ENCODE data around the gene ZSCAN9.

Gene ZSCAN9

DNA sequence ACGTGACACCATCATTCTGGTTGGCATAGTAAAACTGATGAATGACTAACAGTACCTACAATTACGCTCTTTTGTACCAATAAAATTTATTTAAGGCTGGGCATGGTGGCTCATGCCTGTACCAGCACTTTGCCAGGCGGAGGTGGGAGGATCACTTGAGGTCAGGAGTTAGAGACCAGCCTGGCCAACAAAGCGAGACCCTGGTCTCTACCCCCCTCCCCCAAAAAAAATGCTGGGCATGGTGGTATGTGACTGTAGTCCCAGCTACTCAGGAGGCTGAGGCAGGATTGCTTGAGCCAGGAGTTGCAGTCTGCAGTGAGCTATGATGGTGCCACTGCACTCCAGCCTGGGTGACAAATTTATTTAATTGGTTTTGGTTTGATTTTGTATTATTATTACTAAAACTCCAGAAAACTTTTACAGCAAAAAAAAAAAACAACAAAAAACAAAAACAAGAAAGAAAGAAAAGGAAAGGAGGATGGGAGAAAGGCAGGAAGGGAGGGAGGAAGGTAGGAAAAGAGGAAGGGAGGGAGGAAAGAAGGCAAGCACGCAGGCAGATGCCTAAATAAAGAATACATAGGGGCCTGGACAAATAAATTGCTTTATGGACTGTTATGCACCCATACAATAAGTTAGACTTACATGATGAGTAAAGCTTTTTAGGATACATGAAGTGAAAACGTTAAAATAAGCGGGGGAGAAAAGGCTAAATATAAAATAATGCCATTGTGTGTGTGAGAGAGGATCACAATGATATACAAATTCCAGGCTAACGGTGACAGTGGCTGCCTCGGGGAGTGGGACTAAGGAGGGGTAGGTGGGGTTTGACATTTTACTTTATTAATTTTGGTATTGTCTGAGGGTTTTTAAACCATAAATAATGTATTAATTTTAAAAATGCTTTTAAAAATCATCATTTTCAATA, 682 bp upstream of the ZSCAN9 start:
- DNase-seq: no peak

GRCh38 chr6:28226460-28226859, 1.4 kb downstream of the ZSCAN9 start:
- DNase-seq: no peak

- no peak for DNase-seq
These were observed 7.7 kb downstream of the ZSCAN9 start for GRCh38 chr6:28232785-28233184.

GRCh38 chr6:28235912-28236452, 10.9 kb downstream of the ZSCAN9 start:
- no peak for DNase-seq

- DNase-seq: no peak
These were observed 14.6 kb downstream of the ZSCAN9 start for GRCh38 chr6:28239636-28240035.

- DNase-seq: no peak
These were observed 15.4 kb downstream of the ZSCAN9 start for GRCh38 chr6:28240471-28240870.

GRCh38 chr6:28243946-28244345, 18.9 kb downstream of the ZSCAN9 start:
- DNase-seq: no peak

DNA sequence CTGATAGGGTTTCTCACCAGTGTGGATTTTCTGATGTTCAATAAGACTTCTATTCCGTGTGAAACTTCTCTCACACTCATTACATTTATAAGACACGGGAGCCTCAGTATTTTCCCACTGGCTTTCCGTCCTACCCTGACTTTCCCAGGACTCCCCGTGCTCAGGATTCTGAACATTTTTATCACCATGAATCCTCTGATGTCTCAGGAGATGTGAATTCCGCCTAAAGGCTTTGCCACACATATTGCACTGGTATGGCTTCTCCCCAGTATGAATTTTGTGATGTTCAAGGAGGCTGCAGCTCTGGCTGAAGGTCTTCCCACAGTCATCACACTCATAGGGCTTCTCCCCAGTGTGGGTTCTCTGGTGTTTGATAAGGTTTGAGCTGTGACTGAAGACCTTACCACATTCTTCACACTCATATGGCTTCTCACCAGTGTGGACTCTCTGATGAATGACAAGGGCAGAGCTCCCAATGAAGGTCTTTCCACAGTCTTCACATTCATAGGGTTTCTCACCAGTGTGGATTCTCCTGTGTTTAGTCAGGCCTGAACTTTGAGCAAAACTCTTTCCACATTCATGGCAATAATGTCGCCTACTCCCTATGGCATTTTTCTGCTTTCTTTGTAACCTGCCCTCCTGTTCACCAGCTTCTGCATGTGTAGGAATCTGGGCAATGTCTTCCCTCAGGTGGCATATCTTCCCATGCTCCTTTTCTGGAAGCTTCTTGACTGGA, 20.3 kb downstream of the ZSCAN9 start:
- no peak for DNase-seq

DNA sequence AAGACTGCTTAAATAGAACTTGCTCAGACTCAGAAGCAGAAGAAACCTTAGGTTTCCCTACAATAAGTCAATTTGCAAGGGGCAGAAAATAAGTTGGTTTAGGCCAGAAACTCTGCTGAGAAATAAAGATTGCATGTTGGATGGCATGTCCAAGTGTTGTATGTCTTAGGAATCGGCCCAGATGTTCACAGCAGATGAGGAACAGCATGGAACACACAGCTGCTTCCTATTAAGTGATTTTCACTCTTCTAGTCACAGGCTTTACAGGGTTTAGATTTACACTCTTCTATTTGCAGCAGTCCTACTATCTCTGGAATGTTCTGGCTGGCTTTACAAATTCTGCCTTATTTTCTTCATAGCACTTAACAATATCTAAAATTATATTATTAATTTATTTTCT, 23.8 kb downstream of the ZSCAN9 start:
- no peak for DNase-seq

- DNase-seq: no peak
These were observed 25.7 kb downstream of the ZSCAN9 start for GRCh38 chr6:28250747-28251146.

- peak; percentile 31 for DNase-seq
These were observed 26.6 kb downstream of the ZSCAN9 start for GRCh38 chr6:28251661-28252008.

DNA sequence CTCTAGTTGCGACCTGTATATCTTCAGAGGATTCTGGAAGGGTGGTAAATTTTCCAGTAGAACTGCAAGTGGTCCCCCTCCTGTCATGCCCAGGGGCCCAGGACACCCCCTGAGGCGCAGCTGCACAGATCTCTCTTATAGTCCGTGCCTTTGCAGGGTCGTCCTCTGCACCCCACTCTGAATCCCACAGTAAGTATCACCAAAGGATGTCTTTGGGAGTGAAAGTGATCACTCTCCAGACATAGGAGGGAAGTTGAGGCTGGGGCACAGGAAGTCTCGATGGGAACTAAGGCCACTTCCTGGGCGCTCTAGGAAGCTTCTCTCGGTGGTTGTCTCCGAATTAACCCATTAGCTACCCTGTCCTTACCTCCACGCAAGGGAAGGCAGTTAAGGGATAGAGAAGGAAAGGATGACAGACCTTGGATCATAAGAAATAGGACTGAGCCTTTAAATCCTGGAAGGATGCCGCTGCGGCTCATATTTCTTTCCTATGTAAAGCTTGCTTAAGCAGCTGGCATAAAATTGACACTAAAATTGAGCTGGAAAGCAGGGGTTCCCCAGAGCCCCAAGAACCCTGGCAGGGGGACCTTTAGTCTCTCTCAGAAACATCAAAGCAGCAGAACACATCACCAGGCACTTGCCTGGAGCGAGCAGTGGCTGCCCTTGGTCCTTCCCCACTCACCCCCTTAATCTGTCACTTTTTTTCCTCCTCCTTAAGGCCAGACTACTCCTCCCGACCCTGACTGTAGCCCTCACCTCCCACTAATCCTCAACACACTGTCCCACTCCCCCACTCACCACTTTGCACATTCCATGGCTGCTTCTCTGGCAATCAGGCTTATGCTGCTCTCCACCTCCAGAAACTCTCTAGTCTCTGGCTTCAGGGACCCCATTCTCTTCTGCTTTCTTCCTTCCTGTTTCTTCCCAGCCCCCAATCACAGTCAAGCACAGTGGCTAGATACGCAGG, 27.2 kb downstream of the ZSCAN9 start, which contains the start of gene ZKSCAN4:
Gene ZKSCAN4 (minus strand): TSS at position 261 of the 967 bp plus-strand sequence. CDS start 289 bp downstream, outside the sequence.
- DNase-seq: peak; percentile 78

- DNase-seq: no peak
These were observed 29.0 kb downstream of the ZSCAN9 start for GRCh38 chr6:28254121-28254519.

- no peak for DNase-seq
These were observed 32.0 kb downstream of the ZSCAN9 start for GRCh38 chr6:28257042-28257441.

GRCh38 chr6:28258877-28259777, 34.1 kb downstream of the ZSCAN9 start, which contains the start of gene NKAPL:
NKAPL (plus strand) TSS chr6:28259297; CDS start chr6:28259372, 75 bp downstream.
- DNase-seq: peak; percentile 68

GRCh38 chr6:28263922-28264321, 38.8 kb downstream of the ZSCAN9 start:
- DNase-seq: no peak

DNA sequence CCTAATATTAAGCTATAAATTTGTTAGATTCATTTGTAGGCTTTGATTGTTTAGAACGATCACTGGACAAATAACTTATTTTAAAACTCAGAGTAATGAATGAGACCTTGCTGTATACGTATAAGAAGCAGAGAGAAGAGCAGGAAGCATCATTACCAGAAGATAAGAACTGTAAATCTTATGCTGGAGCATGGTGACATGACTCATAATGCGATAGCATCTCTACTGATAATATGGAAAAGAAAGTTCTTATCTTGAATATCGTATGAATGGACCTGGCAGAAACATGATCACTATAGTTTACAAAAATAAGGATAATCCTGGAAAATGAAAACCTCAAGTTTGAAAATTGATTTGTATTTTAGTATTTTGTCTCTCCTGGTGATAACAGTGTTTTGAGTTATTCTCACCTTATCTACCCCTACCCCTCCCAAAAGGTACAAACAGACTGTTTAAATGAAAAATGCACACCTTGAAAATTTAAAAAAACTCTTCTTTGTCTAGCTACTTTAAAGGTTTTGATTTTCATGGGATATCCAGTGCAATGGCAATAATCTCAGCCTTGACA, 39.8 kb downstream of the ZSCAN9 start:
- no peak for DNase-seq

DNA sequence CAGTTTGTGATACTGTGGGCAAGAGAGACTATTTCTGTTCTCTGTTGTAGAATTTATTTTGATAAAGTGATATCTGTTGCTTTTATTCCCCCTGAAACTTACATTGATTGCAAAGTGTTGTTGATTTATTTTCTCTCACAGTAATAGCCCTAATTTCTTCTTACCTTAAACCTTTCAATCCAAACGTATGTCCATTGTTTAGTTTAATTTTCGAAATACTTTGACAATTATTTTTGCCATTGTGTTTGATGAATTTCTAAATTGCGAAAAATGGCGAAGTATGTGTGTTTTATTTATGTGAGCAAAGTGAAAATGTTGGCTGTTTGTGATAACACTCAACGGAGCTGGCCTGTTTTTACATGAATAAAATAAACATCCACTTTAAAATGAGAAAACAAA, 41.5 kb downstream of the ZSCAN9 start:
- DNase-seq: no peak

GRCh38 chr6:28266962-28267694, 42.1 kb downstream of the ZSCAN9 start, which contains the start of gene ZSCAN26:
ZSCAN26 (plus strand) TSS chr6:28267143; CDS start chr6:28271920, 4,777 bp downstream.
- peak; percentile 88 for DNase-seq

DNA sequence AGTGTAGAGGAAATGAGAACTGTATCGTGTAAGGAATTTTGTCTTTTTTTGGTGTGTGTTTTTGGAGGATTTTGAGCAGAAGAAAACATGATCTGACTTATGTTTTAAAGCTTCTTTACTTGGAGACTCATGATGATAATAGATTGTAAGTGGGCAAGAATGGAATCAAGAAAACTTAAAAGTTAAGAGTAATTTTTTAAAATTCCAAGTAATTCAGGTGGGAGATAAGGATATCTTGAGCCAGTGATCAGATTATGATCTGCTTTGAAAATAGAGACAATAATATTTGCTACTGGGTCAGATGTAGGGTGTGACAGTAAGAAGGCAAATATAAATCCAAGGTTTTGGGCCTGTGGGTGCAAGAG, 42.6 kb downstream of the ZSCAN9 start:
- DNase-seq: no peak
